ENCODE measurements around the gene STXBP3.

Gene STXBP3

GRCh38 chr1:108823632-108824031 is 77.2 kb downstream of the STXBP3 start:
- no peak for DNase-seq (ENCODE audit: low spot score)
- in situ Hi-C loops (cut with MboI; ENCODE audit: low sequenced_read_pairs, unreplicated experiment), result no loop called here
- no peak for TF ChIP-seq CTCF (IDR thresholded peaks at IDR 0.05; ENCODE audit: borderline replicate concordance, control extremely low read depth, extremely low read depth, insufficient read depth, missing control alignments)

- in situ Hi-C loops (cut with MboI; ENCODE audit: low sequenced_read_pairs, unreplicated experiment), result no loop called here
- no peak for DNase-seq (ENCODE audit: low spot score)
- no peak for TF ChIP-seq CTCF (IDR thresholded peaks at IDR 0.05; ENCODE audit: borderline replicate concordance, control extremely low read depth, extremely low read depth, insufficient read depth, missing control alignments)
Observed at GRCh38 chr1:108824051-108824450, 77.6 kb downstream of the STXBP3 start.

DNA sequence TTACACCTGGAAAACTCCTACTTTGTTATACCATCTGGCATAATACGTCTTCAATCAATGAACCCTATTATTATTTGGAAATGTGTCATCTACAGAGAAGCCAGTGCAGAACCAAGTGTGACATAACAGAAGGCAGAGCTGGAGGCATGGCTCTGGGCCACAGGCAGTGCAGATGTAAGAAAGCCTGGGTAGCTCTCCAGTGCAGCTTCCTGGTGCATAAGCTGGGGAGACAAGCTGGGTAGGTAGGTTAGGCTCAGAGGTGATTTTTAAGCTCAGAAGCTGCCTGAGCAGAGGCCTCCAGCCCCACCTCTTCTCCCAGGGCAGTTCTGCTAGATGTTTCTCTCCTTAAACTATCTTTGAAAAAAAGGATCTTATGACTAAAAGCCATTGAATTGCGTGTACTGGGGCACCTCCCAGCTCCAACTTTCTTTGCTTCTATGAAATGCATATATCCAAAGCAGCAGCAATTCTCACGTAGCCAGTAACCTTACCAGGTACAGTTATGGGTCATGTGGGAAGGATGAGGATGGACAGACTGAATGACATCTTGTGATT is 79.7 kb downstream of the STXBP3 start:
- TF ChIP-seq CTCF (IDR thresholded peaks at IDR 0.05; ENCODE audit: borderline replicate concordance, control extremely low read depth, extremely low read depth, insufficient read depth, missing control alignments), result no peak
- no peak for DNase-seq (ENCODE audit: low spot score)
- in situ Hi-C loops (cut with MboI; ENCODE audit: low sequenced_read_pairs, unreplicated experiment), result loop anchor here (25.0 kb wide), 1 partner anchor 286 kb away; the partner anchor contains the start of gene ELAPOR1

GRCh38 chr1:108828074-108828961 is 81.8 kb downstream of the STXBP3 start:
- peak; percentile 64 for TF ChIP-seq CTCF (IDR thresholded peaks at IDR 0.05; ENCODE audit: borderline replicate concordance, control extremely low read depth, extremely low read depth, insufficient read depth, missing control alignments)
- in situ Hi-C loops (cut with MboI; ENCODE audit: low sequenced_read_pairs, unreplicated experiment), result loop anchor here (25.0 kb wide), 1 partner anchor 284 kb away; the partner anchor contains the start of gene ELAPOR1
- DNase-seq (ENCODE audit: low spot score), result peak; percentile 88

DNA sequence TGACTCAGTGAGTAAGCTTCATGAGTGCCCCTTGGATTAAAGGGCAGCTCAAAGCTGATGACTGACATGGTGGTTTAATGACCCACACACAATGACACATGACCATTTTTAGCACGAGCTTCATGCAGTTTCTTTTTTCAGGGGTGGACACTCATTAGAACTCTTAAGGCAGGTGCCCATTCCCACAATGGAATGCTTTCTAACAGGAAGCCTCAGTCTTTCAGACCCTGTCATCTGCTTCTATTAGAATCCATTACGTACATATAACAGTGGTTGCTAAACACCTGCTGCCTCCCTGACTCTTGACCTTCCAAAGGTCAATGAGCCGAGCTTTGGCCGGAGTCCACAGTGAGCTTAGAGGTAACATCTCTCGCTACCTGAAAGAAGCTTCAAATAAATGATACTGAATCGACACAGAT is 83.0 kb downstream of the STXBP3 start:
- in situ Hi-C loops (cut with MboI; ENCODE audit: low sequenced_read_pairs, unreplicated experiment), result loop anchor here (25.0 kb wide), 1 partner anchor 283 kb away; the partner anchor contains the start of gene ELAPOR1
- TF ChIP-seq CTCF (IDR thresholded peaks at IDR 0.05; ENCODE audit: borderline replicate concordance, control extremely low read depth, extremely low read depth, insufficient read depth, missing control alignments), result no peak
- no peak for DNase-seq (ENCODE audit: low spot score)

DNA sequence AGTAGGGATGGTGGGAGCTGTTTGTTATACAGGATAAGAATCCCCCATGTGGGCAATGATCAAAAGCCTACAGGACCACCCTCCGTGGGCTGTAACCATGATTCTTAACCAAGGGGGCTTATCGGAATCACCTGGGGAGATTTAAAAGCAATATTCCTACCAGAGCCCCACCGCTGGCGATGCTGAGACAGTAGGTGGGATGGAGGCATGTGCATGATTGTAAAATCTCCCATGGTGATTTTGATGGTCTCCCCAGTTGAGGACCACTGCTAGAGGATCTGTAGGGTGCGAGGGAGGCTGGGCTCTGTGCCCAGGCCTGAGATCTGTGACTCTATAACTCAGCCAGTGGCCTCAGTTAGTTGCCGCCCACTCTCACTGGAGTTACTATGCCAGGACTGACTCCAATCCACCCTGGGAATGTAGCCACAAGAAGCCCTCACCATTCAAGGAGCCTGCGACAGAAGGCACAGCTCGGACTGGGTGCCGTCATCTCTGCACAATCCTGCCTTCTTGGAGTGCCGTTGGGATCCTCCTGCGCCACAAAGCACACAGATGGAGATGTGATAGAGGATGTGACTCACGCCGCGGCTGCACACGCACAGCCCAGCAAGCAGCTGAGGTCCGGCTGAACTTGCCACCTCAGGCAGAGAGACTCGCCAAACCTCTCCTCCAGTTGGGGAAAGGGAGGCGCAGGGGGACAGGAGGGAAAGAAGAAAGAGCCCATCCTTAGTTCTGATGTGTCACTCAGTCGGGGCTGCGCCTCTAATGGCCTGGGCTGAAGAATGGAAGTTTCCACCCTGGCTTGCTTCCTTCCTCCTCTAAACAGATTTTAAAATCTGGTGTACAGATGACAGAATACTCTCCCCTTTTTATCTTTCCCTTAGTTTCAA is 83.9 kb downstream of the STXBP3 start:
- DNase-seq (ENCODE audit: low spot score), result no peak
- in situ Hi-C loops (cut with MboI; ENCODE audit: low sequenced_read_pairs, unreplicated experiment), result loop anchor here (5.0 to 25.0 kb wide), 2 partner anchors 62 to 282 kb away; partner anchors contain the start of gene ELAPOR1
- TF ChIP-seq CTCF (IDR thresholded peaks at IDR 0.05; ENCODE audit: borderline replicate concordance, control extremely low read depth, extremely low read depth, insufficient read depth, missing control alignments), result no peak
